HG02970 (cell line): ENCODE data around the gene SOX6.

Source experiments
- ATAC-seq: cut with Tn5 transposase; IDR thresholded peaks from one replicate; pipeline ENCODE4 v1.9.1; 2021; ENCODE audit warnings: mild to moderate bottlenecking, moderate library complexity, moderate number of reproducible peaks; ENCODE audit not compliant: unreplicated experiment, low FRiP score

Gene SOX6

DNA sequence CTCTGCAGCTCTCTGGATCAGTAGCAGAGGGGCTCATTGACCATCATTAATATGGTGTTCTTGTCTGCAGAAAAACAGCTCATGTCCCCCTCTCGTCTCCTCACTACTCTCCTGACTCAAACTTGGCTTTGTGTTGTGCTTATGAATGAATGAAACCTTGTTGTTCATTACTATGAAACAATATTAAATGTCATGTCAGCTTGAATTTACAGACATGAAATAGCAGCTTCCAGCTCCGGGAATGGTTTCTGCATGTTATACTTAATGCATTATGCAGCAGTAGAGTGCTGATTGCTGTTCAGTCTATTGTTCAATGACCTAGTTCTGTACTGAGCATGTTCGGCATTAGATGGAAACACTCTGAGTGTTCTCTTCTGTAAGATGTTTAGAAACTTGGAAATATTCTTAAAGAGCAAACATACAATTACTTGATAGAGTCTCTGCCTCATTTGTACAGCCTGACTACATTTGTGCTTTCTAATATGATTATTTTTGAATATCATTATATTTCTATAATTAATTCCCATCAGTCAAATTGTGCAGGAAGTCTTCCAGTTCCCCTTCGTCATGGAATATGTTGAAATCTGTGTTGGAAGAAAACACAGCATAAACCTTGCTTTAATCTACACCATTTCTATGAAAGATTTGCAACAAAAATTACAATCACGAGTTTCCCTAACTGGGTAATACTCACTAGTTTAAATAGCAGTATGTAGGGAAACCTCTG is 340.4 kb downstream of the SOX6 start:
- no peak for ATAC-seq

DNA sequence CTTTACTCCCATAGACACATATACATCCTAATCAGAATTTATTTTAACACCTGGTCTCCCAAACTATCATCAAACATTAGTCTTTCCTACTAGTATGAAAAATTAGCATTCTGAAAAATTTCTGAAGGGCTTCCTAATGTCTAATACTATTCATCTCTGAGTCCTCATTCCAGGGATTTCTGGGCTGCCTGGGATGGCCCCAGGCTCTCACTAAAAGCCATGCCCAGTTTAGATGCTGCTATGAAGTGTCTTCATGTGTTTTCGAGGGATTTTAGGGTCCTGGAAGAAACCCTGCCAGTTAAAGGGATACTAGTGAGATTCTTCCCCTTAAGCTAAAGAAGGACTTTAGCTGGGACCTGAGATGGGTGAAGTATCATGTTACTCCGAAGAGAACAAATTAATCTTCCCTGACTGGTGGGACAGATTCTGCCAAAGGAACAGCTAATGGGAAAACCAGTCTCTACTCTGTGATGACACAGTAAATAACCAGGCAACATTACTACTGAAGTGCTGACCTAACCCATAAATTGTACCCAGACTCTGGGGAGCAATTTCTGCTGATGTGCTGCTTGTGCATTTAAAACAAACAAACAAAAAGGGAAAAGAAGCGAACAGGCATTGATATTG is 342.6 kb downstream of the SOX6 start:
- ATAC-seq = no peak

DNA sequence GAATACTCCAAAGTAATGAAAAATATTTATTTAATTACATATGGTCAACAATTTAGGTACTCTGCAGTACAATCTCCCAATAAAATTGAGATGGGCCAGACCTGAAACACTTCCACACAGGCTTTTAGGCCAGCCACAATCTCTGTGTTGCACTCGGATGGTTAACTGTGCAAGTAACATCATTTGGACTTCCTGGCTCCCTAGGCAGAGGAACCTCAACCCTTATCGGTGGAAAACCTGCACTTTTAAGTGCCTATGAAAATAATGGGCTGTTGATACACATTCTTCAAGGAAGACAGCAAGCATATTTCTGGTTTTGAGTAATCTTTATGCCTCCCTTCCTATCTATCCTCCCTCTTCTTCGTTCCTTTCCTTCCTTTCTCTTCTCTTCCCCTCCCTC is 343.1 kb downstream of the SOX6 start:
- ATAC-seq = no peak

DNA sequence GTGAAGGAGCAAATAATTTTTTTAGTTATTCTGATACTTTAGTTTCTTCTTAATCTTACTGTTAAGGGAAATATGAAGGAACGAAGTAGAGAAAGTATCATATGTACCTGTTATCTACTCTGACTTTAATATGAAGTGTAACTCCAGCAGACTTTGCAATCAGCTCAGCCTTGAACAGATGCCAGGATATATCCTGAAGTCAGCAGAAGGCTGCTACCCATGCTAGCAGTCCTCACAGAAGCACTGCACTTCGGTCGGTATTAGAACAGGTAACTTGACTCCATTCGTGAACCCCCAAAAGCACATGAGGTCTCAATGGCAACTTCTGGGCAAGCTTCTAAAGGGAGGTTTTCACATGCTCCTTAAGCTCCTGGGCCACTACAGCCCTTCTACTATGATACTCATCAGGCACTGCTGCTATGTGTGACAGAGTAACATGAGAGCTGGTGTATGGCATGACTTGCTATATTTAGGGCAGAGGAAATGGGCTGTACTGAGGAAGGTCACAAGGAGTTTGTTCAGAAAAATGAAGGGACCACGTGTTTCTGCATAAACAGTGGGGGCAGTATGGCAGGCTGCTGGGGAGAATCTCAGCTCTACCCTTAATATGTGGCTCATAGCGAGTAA is 344.1 kb downstream of the SOX6 start:
- ATAC-seq = no peak

DNA sequence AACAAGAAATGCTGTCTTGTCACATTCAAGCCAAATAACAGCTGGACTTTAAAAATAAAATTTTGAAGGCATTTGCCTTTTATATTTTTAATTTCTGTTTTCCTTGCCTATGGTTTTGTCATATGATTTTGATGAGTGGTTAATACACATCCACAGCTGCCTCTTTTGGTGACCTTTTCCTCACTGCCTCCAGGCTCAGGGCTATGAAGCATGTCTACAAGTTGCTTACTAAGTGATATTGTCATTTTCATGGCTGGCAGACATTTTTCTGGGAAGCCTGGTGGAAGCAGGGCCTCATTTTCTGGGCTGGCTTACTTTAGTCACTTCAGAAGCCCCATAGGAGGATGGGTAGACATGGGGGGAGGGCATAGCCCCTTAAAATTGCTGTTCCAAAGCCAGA is 344.9 kb downstream of the SOX6 start:
- ATAC-seq = no peak

DNA sequence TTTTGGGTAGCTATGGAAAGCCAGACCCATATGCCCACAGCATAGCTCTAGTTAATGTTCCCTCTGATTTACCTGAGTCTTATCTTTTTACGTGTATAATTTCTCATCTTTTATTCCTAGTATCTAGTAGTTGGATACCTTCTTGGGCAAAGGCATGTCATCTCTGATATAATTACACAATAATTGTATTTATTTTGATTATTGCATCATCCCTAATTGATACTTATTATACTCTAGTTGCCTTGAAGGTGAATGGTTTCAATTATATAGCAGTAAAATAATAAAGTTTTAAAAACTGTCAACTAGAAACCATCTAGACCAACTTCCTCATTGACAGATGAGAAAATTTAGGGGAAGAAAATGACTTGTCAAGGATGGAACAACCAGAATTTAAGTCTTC is 347.3 kb downstream of the SOX6 start:
- no peak for ATAC-seq

DNA sequence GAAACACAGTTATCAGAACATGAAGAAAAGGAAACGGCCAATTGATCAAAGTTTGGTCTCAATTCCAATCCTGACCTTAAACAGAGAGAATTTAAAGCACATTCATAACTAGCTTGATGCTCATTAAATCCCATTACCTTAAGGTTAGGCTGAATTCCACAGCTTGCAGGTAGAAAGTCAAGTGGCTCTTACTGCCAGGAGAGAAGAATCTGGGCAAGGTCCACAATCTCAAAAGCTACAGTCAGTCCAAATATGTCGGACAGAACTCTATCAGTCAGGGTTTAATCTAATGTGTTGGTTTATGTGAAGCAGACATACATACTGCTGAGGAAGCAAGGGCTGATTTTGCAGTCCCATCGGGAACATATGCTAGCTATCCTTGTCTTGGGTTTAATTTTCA is 348.8 kb downstream of the SOX6 start:
- ATAC-seq = no peak

DNA sequence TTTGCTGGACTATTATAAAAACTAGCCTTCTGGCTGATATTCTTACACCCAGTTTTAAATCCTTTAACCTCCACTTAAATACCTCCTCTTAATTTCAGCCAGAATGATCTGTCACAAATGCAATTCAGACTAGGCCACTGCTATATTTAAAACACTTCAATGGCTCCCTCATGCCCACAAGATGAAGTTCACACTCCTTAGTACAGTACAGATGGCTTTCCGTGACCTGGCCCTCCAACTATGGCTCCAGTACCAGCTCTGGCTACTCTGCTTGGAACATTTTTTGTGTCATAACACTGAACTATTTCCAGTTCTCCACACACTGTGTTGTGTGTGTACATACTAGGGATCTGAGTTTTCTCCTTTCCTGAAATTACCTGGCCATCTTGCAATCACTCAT is 353.4 kb downstream of the SOX6 start:
- no peak for ATAC-seq

DNA sequence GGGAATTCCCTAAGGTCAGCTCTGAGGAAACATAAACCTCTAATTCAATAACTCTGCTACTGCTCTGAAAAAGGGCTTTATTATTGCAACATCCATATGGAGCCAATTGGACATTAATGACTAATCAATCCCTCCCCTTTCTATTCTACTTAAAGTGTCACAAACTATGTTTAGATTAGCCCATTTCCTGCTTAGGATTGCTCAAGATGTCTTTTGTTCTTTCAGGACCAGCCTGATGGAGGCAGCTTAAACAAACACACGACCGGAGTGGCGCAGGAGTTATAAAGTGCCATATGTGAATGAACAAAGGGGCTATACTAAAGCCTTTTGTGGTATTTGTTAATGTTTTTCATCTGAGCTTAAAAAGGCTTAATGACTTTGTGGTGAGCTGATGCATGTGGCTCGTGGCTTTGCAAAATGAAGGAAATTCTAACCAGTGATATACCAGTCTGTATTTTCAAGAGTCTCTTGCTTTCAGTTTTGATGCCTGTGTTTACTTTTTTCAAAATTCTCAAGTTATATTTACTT is 354.4 kb downstream of the SOX6 start:
- no peak for ATAC-seq

DNA sequence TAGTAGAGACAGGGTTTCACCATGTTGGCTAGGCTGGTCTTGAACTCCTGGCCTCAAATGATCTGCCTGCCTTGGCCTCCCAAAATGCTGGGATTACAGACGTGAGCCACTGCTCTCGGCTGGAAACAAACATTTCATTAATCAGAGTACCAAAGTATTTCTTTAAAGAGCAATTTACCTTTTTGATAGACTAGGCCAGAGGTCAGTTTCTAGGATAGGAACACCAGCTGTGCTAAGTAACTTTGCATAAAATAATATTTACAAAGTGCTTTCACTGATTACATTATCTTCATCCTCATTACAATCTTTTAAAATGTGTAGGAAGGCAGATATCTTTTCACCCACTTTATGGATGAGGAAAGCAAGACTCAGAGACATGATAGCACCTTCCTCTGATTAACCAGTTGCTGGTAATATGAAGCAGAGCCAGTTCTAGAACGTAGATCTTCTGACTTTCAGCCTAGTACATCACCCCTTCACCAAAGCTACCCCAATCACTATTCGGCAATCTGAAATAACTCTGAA is 355.2 kb downstream of the SOX6 start:
- no peak for ATAC-seq

DNA sequence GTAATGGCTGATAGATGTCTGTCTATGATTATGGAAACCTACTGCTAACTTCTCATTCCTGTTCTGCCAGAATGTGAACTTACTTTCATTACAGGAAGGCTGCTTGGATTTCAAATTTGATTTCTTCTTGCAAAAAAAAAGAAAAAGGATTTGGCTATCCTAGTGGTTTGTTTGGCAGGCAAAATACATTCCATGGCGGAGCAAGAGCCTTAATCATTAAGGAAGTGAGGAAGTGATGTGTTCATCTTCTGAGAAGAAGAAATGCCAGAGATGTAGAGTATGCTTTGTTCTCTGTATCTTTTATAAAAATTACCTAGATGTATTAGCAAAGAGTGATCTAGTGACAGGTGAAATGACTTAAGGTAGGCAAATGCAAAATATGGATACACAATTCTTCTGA is 356.3 kb downstream of the SOX6 start:
- ATAC-seq = no peak

DNA sequence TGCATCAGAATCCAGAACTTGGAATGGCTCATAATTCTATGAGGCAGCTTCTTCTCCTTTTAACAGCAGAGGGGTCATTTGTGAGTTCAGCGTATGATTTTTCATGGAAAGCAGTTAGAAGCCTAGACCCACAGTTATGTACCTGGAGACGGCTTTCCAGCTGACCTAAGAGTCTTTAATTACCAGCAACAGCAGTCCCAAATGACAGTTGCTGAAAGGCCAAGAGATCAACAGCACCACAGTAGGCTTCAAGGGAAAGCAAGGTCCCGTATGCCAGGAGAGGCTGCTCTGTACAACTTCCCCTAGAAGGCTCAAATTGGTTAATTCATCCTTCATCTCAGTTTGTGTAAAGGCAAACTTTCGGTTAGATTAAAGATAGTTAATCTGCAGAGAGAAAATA is 363.0 kb downstream of the SOX6 start:
- no peak for ATAC-seq

DNA sequence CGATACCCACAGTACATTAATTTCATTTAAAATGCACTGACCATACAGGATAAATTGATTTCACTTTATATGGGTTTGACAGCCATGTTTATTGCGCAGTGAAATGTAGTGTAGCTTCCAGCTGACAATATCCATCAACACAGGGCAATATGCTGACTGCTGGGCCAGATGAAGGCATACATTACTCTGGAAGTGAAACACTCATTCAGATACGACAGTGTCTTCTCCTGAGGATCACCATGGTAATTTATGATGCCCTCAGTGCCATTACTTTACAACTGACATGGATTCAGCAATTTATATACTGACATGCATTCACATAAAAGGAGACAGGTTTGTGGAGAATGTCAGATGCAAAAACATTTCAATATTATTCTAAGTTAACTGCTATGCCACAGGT is 365.1 kb downstream of the SOX6 start:
- no peak for ATAC-seq

DNA sequence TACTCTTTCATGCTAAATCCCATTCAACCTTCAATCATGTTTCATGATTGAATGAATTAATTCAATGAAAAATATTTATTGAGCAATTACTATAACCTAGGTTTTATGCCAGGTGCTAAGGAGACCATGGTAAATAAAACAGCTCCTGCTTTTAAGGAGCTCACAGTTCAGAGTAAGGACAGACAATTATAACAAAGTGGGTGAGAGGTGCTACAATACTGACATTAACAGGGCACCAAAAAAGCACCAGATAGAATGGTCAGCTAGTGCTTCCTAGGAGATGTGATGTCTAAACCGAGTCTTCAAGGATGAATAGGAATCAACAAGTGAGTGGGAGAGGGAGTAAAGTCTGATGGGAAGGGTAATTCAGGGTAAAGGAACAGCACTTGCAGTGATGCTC is 366.7 kb downstream of the SOX6 start:
- ATAC-seq = no peak

DNA sequence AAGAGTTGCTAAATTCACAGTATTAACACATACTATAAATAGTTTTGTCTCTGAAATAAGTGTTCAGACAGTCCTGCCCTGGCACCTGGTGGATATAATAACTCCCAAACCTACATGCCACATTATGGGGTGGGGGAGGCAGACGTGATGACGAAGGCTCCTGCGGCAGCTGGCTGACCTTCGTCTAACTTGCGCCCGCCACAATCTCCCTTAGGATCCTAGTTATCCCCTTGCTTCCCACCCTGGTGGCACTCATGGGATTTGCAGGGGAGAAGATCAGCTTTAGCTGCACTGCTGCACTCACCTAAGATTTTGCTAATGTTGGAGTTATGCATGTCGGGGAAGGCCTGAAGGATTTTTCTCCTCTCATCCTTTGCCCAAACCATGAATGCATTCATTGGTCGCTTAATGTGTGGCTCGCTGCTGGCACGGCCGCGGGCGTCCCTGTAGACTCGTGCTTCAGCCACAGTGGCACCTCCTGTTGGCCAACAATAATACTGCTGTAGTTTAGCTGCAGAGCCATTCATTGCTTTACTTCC is 367.6 kb downstream of the SOX6 start:
- ATAC-seq = no peak

DNA sequence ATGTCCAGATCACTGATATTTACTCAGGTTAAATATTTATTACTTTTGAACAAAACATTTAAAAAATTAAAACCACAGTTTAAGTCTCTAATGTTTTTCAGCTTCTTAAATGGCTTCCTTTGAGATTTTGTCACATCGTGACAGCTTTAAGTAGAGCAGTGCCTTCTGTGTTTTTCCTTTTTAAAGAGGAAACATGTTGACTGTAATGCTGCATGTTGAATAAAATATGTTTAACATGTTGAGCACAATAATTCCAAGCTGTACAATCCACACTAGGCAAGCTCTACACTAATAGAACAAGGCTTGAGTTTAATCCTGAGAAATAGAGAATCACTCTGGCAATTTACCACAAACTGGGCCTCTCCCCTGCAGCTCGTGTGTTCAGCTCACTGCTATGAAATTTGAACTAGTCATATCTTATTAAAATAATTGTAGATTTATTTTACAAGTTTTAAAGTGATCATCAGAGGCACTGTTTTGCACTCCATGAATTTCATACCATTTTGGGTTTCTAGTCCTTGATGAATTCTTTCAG is 368.3 kb downstream of the SOX6 start:
- no peak for ATAC-seq

DNA sequence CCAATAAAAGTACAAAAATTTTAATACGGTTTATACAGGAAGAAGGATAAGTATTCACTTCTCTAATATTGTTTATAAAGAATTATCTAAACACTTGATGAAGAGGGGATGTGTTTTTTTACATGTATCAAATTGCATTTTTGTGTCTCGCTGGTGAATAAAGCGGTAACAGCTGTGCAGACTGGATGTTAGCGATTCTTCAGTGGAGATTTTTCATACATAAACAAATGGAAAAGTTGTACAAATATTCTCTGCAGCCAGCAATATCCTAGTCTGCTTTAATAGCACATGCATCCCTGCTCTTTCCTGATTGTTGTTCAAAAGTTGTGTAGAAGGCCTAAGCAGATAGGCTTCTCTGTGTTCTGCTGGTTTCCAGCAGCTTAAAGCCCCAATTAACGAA is 369.3 kb downstream of the SOX6 start:
- no peak for ATAC-seq

DNA sequence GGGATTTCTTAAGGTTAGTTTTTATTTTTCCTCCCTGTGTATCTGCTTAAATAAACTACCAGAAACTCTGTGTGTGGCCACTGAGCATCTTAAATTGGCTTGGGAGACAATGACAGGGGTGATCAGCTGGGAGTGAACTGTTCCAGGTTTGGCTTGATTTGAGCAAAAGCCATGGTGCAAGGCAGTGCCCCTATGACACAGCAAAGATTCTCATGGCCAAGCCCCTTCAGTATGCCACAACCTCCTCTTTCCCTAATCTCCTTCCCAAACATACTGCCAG is 370.5 kb downstream of the SOX6 start:
- ATAC-seq = no peak

DNA sequence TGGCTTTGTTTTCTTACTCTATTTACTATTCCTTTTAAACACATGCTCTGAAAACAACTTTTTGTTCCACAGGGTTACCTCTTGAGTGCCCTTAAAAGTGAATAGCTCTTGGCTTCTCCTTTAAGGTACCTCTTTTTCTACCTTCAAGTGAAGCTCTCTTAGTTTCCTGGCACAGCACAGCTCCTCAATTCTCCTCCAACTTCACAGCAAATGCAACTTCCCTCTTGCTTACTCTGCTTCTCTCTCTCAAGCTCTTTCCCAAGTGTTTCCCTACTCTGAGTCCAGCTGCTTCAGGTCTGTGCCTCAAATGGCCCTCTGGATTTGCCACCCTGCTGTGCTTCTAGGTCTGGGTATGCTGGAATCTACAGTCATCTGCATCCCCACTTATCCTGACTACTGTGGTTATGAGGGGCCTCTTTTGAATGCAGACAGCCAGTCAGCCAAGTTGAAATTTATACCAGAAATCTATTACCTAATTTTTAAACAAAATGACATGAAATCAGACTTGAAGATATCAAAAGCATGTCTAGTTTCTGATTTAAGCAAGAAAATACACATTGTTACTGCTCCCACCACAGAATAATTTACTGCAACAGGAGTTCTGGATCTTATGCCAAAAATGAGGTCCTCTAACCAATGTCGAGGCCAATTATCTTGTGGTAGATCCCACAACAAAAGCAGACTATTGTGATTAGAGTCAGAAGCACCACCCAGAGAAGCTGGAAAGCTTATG is 371.1 kb downstream of the SOX6 start:
- no peak for ATAC-seq

DNA sequence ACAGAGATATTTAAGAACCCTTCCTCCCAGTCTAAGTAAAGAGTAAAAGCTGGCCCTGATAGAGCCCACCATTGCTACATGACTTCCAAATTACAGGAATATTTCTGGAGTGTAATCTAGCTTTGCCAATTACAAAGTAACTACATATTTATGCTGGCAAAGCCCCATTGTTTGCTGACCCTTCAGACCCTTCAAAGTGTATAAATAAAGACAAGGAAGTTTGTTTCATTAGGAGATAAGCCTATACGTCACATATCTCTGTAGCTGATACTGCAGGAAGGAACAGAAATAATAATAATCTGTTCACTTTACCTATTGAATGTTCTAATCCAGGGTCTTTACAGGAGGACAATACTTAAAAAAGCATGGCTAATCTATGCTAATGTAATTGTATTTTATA is 375.1 kb downstream of the SOX6 start:
- no peak for ATAC-seq

DNA sequence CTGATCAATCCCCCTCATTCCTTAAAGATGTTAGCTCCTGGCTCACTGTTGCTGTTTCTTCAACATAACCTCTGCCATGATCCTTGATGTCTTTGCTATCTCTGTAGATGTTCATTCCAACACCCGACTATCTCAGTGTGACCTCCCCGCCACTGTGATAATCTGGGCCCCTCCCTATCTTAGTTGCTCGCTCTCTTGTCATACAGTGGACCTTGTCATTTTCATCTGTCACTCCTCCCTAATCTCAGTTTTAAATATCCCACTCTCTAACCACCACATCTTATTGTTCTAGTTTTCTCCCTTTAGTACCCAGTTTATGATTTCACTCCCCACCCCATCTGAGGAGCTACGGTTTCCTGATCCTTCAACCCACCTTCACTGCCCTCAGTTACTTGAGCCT is 379.2 kb downstream of the SOX6 start:
- no peak for ATAC-seq
